CD4-positive, alpha-beta T cell (primary cell): ENCODE data around the gene SAMD4A. TPM values are rescaled to one million over a fixed set of nuclear protein-coding genes. Genes with fewer than 3 reads are reported as not detected.
A peak's percentile ranks its signal among the peaks of the same experiment; 100 is the strongest.

Source experiments
- ATAC-seq: fragments of 200-7000 bp; cut with Tn5 transposase; one replicate; pipeline ENCODE4 v1.10.0; 2022; ENCODE audit warnings: mild to moderate bottlenecking; ENCODE audit not compliant: poor library complexity
- CTCF ChIA-PET: fragments of 350-600 bp; sonication (Branson Sonifier 250); formaldehyde crosslinking; loops from one replicate; lab custom pipeline; 2021; ENCODE audit warnings: antibody characterized with exemption, inconsistent platforms; lab: Charles Lee
- POLR2A ChIA-PET: fragments of 350-600 bp; sonication (Branson Sonifier 250); formaldehyde crosslinking; loops from one replicate; lab custom pipeline; 2021; ENCODE audit warnings: antibody characterized with exemption, inconsistent platforms; lab: Charles Lee
- DNase-seq, 14 experiments: peaks; one replicate each; pipeline ENCODE4 v3.0.0-alpha.2; 2013 to 2020; ENCODE audit warnings: mixed read lengths in 2 of 14
- H3K27ac ChIP-seq, 2 donors: one replicate each; pipeline versions ENCODE4 v1.5.1 to v1.7.0; 2013; ENCODE audit warnings: low read length in 2 of 2, low read depth in 1 of 2, mild to moderate bottlenecking in 1 of 2
- H3K27me3 ChIP-seq, 2 experiments: 1 replicate in 1 of 2; 2 replicates in 1 of 2; pipeline versions ENCODE4 v1.6.1 to v1.7.0; 2013; ENCODE audit warnings: low read length in 2 of 2, control low read depth in 1 of 2, mild to moderate bottlenecking in 1 of 2, moderate library complexity in 1 of 2; ENCODE audit not compliant: insufficient read depth in 2 of 2, control insufficient read depth in 1 of 2
- H3K36me3 ChIP-seq: one replicate; pipeline ENCODE4 v1.6.1; 2013; ENCODE audit warnings: low read length, control low read depth; ENCODE audit not compliant: insufficient read depth
- H3K4me1 ChIP-seq: one replicate; pipeline ENCODE4 v1.6.1; 2013; ENCODE audit warnings: low read length, control low read depth; ENCODE audit not compliant: insufficient read depth
- H3K4me3 ChIP-seq: one replicate; pipeline ENCODE4 v1.5.1; 2013; ENCODE audit warnings: mild to moderate bottlenecking, low read length, moderate library complexity
- H3K9me3 ChIP-seq, 2 experiments: 1 replicate in 1 of 2; 2 replicates in 1 of 2; pipeline versions ENCODE4 v1.6.1 to v1.7.0; 2013; ENCODE audit warnings: low read length in 2 of 2, mild to moderate bottlenecking in 2 of 2, control low read depth in 1 of 2, moderate library complexity in 1 of 2; ENCODE audit not compliant: control insufficient read depth in 1 of 2, insufficient read depth in 1 of 2
- H3K27ac Mint-ChIP-seq: one replicate; pipeline ENCODE4 v1.8.0; 2020; ENCODE audit warnings: mixed read lengths
- H3K27me3 Mint-ChIP-seq: one replicate; pipeline ENCODE4 v1.8.0; 2021; ENCODE audit warnings: mixed read lengths
- H3K36me3 Mint-ChIP-seq: one replicate; pipeline ENCODE4 v1.8.0; 2021; ENCODE audit warnings: low read depth, mixed read lengths
- H3K4me1 Mint-ChIP-seq: one replicate; pipeline ENCODE4 v1.8.0; 2021; ENCODE audit warnings: low read depth, mixed read lengths
- H3K4me3 Mint-ChIP-seq: one replicate; pipeline ENCODE4 v1.8.0; 2020; ENCODE audit warnings: mild to moderate bottlenecking, mixed read lengths
- H3K9me3 Mint-ChIP-seq: one replicate; pipeline ENCODE4 v1.8.0; 2020; ENCODE audit warnings: mixed read lengths
- intact Hi-C, 2 experiments: fragments of 100-400 bp; cut with DNase I in 1 of 2; cut with micrococcal nuclease in 1 of 2; formaldehyde crosslinking; loops; one replicate each; pipeline versions ENCODE4 v1.15.1 to v1.9.0; 2023 to 2025; cut with DNase I, micrococcal nuclease
- total RNA-seq, 174 experiments: library from RNA in 2 of 174; stranded (reverse) in 2 of 174; gene quantifications; one replicate each; pipeline ENCODE4 v1.2.3 and lab custom pipeline; 2021 to 2026
- TF ChIP-seq, protein P1 (sequence below): fragments of 200-600 bp; IDR thresholded peaks from one replicate; pipeline ENCODE4 v1.8.0; 2022; ENCODE audit warnings: antibody characterized with exemption, mild to moderate bottlenecking

Gene SAMD4A
- total RNA-seq, 2 experiments from 2014 or later = 1.9 to 2.3 TPM

GRCh38 chr14:54689928-54690327 lies 123.0 kb downstream of the SAMD4A start:
- ATAC-seq (no peak), DNase-seq (no peak)
- Histone ChIP-seq H3K27me3 (no peaks in the 10 kb centered on the region), H3K4me3 (no peak overlapping the region), H3K27ac (no peak overlapping the region), H3K9me3 (no peaks in the 10 kb centered on the region), H3K4me1 (no peaks in the 10 kb centered on the region), H3K36me3 (no peaks in the 10 kb centered on the region)
- POLR2A ChIA-PET = no interaction called here
- no peaks in the 10 kb centered on the region for H3K36me3 Mint-ChIP-seq
- no peak overlapping the region for H3K27ac Mint-ChIP-seq
- TF ChIP-seq, protein P1, sequence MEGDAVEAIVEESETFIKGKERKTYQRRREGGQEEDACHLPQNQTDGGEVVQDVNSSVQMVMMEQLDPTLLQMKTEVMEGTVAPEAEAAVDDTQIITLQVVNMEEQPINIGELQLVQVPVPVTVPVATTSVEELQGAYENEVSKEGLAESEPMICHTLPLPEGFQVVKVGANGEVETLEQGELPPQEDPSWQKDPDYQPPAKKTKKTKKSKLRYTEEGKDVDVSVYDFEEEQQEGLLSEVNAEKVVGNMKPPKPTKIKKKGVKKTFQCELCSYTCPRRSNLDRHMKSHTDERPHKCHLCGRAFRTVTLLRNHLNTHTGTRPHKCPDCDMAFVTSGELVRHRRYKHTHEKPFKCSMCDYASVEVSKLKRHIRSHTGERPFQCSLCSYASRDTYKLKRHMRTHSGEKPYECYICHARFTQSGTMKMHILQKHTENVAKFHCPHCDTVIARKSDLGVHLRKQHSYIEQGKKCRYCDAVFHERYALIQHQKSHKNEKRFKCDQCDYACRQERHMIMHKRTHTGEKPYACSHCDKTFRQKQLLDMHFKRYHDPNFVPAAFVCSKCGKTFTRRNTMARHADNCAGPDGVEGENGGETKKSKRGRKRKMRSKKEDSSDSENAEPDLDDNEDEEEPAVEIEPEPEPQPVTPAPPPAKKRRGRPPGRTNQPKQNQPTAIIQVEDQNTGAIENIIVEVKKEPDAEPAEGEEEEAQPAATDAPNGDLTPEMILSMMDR = no peak
- no peaks in the 10 kb centered on the region for H3K4me1 Mint-ChIP-seq
- intact Hi-C loops = loop anchor here in 1 of 2 experiments (5.0 kb wide), 1 partner anchor 123 kb away; the partner anchor contains the start of gene SAMD4A
- H3K9me3 Mint-ChIP-seq = no peaks in the 10 kb centered on the region
- CTCF ChIA-PET = interaction anchor here (0.9 to 1.2 kb wide), 2 partner anchors 20 to 126 kb away, joined by 3 read pairs; no protein-coding TSS in a partner anchor
- peaks cover 10% of the 10 kb centered on the region for H3K27me3 Mint-ChIP-seq
- no peak overlapping the region for H3K4me3 Mint-ChIP-seq

DNA sequence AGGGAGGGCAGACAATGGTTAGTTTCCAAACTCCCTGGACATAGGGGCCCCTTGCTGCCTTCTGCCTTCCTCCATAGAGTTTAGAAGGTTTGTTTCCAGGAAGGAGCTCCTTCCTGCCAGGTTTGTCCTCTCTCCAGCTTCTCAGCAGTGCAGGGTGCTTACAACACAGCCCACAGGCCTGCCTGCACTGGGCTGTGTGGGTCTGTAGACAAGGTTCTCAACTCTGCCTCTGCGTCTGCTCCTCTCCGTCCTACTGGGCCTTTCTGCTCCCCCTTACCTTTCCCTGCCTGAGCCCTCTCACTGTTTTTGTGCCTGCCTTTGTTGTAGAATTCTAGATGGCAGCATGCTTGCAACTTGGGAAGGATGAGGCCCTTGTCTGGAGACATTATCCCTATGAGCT lies 124.0 kb downstream of the SAMD4A start:
- TF ChIP-seq, protein P1 = no peak
- Mint-ChIP-seq H3K27ac (no peak overlapping the region), H3K4me1 (no peaks in the 10 kb centered on the region), H3K27me3 (peaks cover 14% of the 10 kb centered on the region), H3K9me3 (no peaks in the 10 kb centered on the region), H3K4me3 (no peak overlapping the region), H3K36me3 (no peaks in the 10 kb centered on the region)
- no peaks in the 10 kb centered on the region for H3K27me3 ChIP-seq
- ATAC-seq = no peak
- ChIA-PET CTCF (interaction anchor here (0.8 to 1.2 kb wide), 6 partner anchors 21 to 127 kb away, joined by 3 to 5 read pairs (median 4); partner anchors contain the start of gene SAMD4A), POLR2A (no interaction called here)
- DNase-seq = no peak
- H3K4me1 ChIP-seq = no peaks in the 10 kb centered on the region
- no peaks in the 10 kb centered on the region for H3K9me3 ChIP-seq
- no peaks in the 10 kb centered on the region for H3K36me3 ChIP-seq
- intact Hi-C loops = loop anchor here (1.0 to 5.0 kb wide), 2 partner anchors 124 to 125 kb away; partner anchors contain the start of gene SAMD4A (in 1 of the 2)
- H3K27ac ChIP-seq = no peak overlapping the region
- no peak overlapping the region for H3K4me3 ChIP-seq

DNA sequence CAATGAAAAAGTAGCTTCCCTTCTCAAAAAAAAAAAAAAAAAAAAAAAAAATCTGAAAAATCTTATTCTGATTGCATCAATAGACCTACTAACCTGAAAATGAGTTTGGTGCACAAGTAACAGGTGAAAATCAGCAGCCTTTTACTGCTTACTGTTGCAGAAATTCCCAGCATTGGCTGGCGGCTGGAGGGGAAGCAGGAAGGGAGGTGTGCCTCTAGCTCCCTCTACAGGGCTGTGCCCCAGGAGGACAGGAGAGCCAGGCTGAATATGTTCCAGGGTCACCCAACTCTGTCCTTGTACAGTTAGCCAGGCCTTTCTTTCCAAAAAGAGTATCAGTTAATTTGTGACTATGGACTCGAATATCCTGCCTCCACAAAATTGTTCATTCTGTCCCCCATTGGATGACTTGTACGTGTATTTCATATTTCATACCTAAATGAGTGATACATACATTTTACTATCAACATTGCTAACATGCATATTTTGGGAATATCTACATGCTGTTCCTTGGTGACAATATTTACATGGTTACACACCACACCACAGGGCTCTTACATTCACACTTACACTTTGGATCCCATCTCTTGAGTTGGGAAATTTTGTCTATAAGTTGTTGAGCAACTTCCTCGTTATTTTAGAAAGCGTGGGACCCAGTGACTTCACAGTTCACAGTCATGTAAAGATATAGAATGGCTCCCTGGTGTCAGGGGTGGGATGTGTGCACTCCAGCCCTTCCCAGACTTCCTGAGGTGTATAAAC lies 124.8 kb downstream of the SAMD4A start:
- Histone ChIP-seq H3K4me1 (no peaks in the 10 kb centered on the region), H3K27me3 (no peaks in the 10 kb centered on the region), H3K36me3 (no peaks in the 10 kb centered on the region), H3K4me3 (no peak overlapping the region), H3K27ac (no peak overlapping the region), H3K9me3 (no peaks in the 10 kb centered on the region)
- Mint-ChIP-seq H3K36me3 (no peaks in the 10 kb centered on the region), H3K4me1 (no peaks in the 10 kb centered on the region), H3K27me3 (peaks cover 18% of the 10 kb centered on the region), H3K9me3 (no peaks in the 10 kb centered on the region), H3K4me3 (no peak overlapping the region), H3K27ac (no peak overlapping the region)
- TF ChIP-seq, protein P1 = peak; percentile 23
- ChIA-PET POLR2A (no interaction called here), CTCF (interaction anchor here (0.8 to 1.2 kb wide), 5 partner anchors 22 to 127 kb away, joined by 3 to 5 read pairs (median 4); partner anchors contain the start of gene SAMD4A)
- intact Hi-C loops = loop anchor here (1.0 to 5.0 kb wide), 2 partner anchors 124 to 125 kb away; partner anchors contain the start of gene SAMD4A (in 1 of the 2)
- ATAC-seq = peak; percentile 37
- peak in 11 of 14 experiments; percentile 13 to 77 (median 45) for DNase-seq
